H1 (cell line): ENCODE results near the gene LCN6. TPM values are rescaled to one million over a fixed set of nuclear protein-coding genes. Genes with fewer than 3 reads are reported as not detected.

Experiments
- BACH1 ChIP-seq: IDR thresholded peaks from 2 replicates; pipeline ENCODE4 v1.6.1; 2012; ENCODE audit warnings: low read length, improper control_type of control experiment
- CEBPB ChIP-seq: IDR thresholded peaks from 2 replicates; pipeline ENCODE4 v1.6.1; 2012; ENCODE audit warnings: low read depth, low read length
- GTF2F1 ChIP-seq: IDR thresholded peaks from 2 replicates; pipeline ENCODE4 v1.6.1; 2012; ENCODE audit warnings: low read depth, low read length, improper control_type of control experiment, borderline replicate concordance
- HDAC2 ChIP-seq, 2 experiments: fragments of 300-600 bp in 1 of 2; sonication (generic) in 1 of 2; IDR thresholded peaks; 2 replicates each; pipeline ENCODE4 v1.6.1; 2011 to 2012; ENCODE audit warnings: low read depth in 2 of 2, low read length in 2 of 2, mild to moderate bottlenecking in 2 of 2, moderate library complexity in 2 of 2, borderline replicate concordance in 1 of 2, inconsistent platforms in 1 of 2
- KDM4A ChIP-seq: IDR thresholded peaks from one replicate; pipeline ENCODE4 v1.7.1; 2012; ENCODE audit warnings: low read depth, mild to moderate bottlenecking, moderate library complexity, low read length, inconsistent platforms; ENCODE audit not compliant: severe bottlenecking
- MAFK ChIP-seq: IDR thresholded peaks from 2 replicates; pipeline ENCODE4 v1.6.1; 2012; ENCODE audit warnings: low read depth, mild to moderate bottlenecking, improper control_type of control experiment, low read length
- NANOG ChIP-seq: IDR thresholded peaks from 2 replicates; pipeline ENCODE4 v1.6.1; 2011; ENCODE audit warnings: low read length, low read depth, mild to moderate bottlenecking, inconsistent platforms; ENCODE audit not compliant: insufficient read depth, poor library complexity, severe bottlenecking
- PHF8 ChIP-seq: fragments of 200-600 bp; sonication (generic); conservative IDR thresholded peaks from 2 replicates; pipeline ENCODE4 v1.7.1; 2012; ENCODE audit warnings: low read depth, mild to moderate bottlenecking, inconsistent platforms, low read length, moderate library complexity
- POLR2A ChIP-seq, 2 experiments: IDR thresholded peaks; 1 replicate in 1 of 2; 2 replicates in 1 of 2; pipeline ENCODE4 v1.6.1; 2011; ENCODE audit warnings: low read depth in 2 of 2, low read length in 2 of 2, mild to moderate bottlenecking in 2 of 2; ENCODE audit errors: control extremely low read depth in 1 of 2
- POLR2AphosphoS5 ChIP-seq: IDR thresholded peaks from 2 replicates; pipeline ENCODE4 v1.6.1; 2011; ENCODE audit warnings: low read depth, low read length
- RBBP5 ChIP-seq: IDR thresholded peaks from 2 replicates; pipeline ENCODE4 v1.7.1; 2012; ENCODE audit warnings: low read depth, mild to moderate bottlenecking, inconsistent platforms, low read length, moderate library complexity, borderline replicate concordance
- SIRT6 ChIP-seq: IDR thresholded peaks from one replicate; pipeline ENCODE4 v1.7.1; 2012; ENCODE audit warnings: low read length, inconsistent platforms
- polyA plus RNA-seq, 7 experiments: library from polyadenylated mRNA; depleted of rRNA in 3 of 7; stranded (reverse) in 5 of 7; unstranded in 2 of 7; fragments of >200 nt in 5 of 7; fragments of 200-250 nt in 2 of 7; gene quantifications; 1 replicate in 5 of 7; 2 replicates in 1 of 7; 4 replicates in 1 of 7; pipeline versions ENCODE4 v1.2.1 to v1.2.3, GENCODE V29; 2011 to 2013; ENCODE audit warnings: missing spikeins in 2 of 7, mixed read lengths in 2 of 7
- total RNA-seq: library from RNA; stranded (reverse); fragmentation: NEBNext Ultra II Directional; extraction: Animal tissue kit (Norgen Biotek cat#: 25700); gene quantifications from 2 replicates; pipeline ENCODE4 v1.2.1, GENCODE V29; 2021

Gene LCN6
- total and polyA plus RNA-seq, 2 of the 8 experiments (the other 6 are each of a cell fraction or from before 2014, with no cell fraction given) = not detected

- TF ChIP-seq KDM4A (no peak), GTF2F1 (no peak), NANOG (no peak), MAFK (no peak), HDAC2 (IDR thresholded peaks at IDR 0.05; ENCODE audit: borderline replicate concordance in 1 of 2, low read depth in 2 of 2, low read length in 2 of 2) (no peak), PHF8 (peak; percentile 58; the same call in 1 of the 2 replicates), SIRT6 (no peak), RBBP5 (no peak), POLR2A (IDR thresholded peaks at IDR 0.05; ENCODE audit: control extremely low read depth in 1 of 2, low read depth in 2 of 2, low read length in 2 of 2) (peak in 1 of 2 experiments; percentile 76; a peak in 1 of 3 replicates), CEBPB (no peak), BACH1 (0 out of 2 replicates have a peak, but pooled peaks have one; percentile 7), POLR2AphosphoS5 (peak; percentile 52; the same call in 1 of the 2 replicates)
Measured at GRCh38 chr9:136762915-136763648, 14.8 kb upstream of the LCN6 start (continued).
